Right ventricle myocardium superior (tissue), 1 donor: ENCODE results near the gene RHBDL1. TPM values are rescaled to one million over a fixed set of nuclear protein-coding genes. Genes with fewer than 3 reads are reported as not detected.

Experiments used
- ATAC-seq: fragments of 200-7000 bp; cut with Tn5 transposase; one replicate; pipeline ENCODE4 v1.9.1; 2020; ENCODE audit warnings: mild to moderate bottlenecking; ENCODE audit not compliant: poor library complexity
- DNase-seq: peaks from one replicate; pipeline ENCODE4 v3.0.0-alpha.2; 2020
- intact Hi-C: fragments of 100-400 bp; cut with DNase I; formaldehyde crosslinking; loops from one replicate; pipeline ENCODE4 v1.11.2; 2022
- long read RNA-seq: library from polyadenylated mRNA; unstranded; transcript quantifications from one replicate; pipeline ENCODE4 v2.0.0, GENCODE V29; 2021
- total RNA-seq: library from RNA; stranded (reverse); fragmentation: NEBNext Ultra II Directional; extraction: Animal tissue kit (Norgen Biotek cat#: 25700); gene quantifications from one replicate; pipeline ENCODE4 v1.2.1, GENCODE V29; 2021
- donor health status: DM: no; HTN: yes; CAD: no; lungs with severe emphysema.

The RHBDL1 gene
- total RNA-seq, result 2.0 TPM
- long read RNA-seq, partial matches to known transcripts, result 4 of 12 reads
- long read RNA-seq, other reads (novel, unspliced or antisense), result 5 of 12 reads

DNA sequence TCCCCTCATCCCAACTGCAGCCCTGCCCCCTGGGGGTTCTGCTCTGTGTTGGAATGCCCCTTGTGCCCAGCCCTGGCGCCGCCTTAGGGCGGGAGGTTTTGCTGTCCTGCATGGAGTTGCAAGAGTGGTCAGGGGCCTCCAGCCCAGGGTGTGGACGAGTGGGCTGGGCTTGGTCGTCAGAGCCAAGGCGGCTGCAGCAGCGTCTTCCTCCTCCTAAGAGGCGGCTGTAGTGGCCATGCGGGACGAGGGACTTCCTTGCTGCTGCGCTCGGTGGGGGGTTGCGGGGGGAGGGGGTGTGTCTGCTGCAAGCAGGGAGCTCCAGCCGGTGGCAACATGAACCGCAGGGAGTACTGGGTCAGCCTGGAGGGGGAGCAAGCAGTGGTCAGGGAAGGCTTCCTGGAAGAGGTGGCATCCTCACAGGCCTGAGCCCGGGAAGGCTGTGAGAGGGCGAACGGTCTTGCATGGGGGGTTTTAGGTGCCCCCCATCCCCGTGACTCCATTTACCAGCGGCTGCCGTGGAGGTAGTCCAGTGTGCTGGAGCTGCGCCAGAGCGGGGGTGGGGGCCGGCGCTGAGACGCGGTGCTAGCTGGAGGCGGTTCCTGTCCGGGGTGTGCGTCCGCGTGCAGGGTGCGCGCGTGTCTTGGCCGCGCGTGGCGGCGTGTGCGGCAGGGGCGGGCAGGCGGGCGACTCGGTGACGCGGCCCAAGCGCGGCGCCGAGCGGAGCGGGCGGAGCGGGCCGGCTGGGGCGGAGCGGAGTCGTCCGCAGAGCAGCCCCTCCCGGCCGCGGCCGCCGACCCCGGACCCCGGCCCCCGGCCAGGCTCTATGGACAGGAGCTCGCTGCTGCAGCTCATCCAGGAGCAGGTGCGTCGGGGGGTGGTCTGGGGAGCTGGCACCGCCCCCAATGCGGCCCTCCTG is at the start of gene RHBDL1:
RHBDL1 (plus strand) TSS at position 704 of the 916 bp plus-strand sequence; CDS start at position 824, 120 bp downstream.
- intact Hi-C loops, result no loop called here
- DNase-seq (no peak), ATAC-seq (no peak)

DNA sequence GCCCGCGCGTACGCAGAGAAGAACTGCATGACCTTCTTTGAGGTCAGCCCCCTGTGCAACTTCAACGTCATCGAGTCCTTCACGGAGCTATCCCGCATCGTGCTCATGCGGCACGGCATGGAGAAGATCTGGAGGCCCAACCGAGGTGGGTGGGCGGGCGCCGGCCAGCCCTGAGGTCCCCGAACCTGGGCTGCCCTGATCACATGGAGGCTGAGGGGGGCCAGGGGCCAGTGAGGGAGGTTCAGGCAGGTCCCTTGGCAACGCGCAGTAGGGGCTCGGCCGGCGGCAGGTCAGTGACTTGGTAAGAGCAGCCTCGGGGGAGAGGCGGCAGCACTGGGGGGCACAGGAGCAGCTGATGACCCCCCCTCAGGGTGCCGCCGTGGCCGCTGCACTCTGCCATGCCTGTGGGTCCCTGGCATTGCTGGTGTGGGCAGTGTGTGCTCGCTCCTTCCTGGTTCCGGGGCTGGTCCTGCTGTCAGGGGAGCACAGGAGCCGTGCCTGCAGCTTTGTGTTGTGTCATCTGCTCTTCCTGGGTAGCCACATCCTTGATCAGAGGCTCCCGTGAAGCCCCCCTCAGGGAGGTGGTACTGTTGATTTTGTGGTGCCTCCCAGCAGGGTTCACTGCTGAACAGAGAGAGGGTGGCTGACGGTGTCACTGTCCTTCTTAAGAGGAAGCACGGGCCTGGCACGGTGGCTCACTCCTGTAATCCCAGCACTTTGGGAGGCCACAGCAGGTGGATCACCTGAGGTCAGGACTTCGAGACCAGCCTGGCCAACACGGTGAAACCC is 49.3 kb upstream of the RHBDL1 start:
- DNase-seq, result peak; percentile 40
- intact Hi-C loops, result no loop called here

DNA sequence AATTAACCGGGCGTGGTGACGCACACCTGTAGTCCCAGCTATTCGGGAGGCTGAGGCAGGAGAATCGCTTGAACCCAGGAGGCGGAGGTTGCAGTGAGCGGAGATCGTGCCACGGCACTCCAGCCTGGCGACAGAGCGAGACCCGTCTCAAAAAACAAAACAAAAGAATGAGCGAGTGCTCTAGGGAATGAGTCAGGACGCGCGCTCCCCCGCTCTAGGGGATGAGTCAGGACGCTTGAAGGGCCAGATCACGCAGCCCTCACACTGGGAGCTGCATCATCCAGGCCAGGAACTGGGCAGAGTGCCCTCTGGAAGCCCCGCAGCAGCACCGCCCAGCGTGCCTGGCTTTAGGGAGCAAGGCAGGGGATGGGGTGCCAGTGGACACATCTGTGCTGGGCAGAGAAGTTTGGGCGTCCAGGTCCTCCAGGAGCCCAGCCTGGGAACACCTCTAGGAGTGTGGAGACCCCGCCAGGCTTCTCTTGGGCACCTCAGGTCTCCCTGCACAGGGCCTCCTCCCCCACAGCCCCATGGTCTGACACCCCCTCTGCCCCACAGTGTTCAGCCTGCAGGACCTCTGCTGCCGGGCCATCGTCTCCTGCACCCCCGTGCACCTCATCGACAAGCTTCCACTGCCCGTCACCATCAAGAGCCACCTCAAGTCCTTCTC is 48.6 kb upstream of the RHBDL1 start:
- no peak for ATAC-seq
- intact Hi-C loops, result no loop called here
- no peak for DNase-seq

More for the DNA sequence above, 49.3 kb upstream of the RHBDL1 start:
- no peak for ATAC-seq

DNA sequence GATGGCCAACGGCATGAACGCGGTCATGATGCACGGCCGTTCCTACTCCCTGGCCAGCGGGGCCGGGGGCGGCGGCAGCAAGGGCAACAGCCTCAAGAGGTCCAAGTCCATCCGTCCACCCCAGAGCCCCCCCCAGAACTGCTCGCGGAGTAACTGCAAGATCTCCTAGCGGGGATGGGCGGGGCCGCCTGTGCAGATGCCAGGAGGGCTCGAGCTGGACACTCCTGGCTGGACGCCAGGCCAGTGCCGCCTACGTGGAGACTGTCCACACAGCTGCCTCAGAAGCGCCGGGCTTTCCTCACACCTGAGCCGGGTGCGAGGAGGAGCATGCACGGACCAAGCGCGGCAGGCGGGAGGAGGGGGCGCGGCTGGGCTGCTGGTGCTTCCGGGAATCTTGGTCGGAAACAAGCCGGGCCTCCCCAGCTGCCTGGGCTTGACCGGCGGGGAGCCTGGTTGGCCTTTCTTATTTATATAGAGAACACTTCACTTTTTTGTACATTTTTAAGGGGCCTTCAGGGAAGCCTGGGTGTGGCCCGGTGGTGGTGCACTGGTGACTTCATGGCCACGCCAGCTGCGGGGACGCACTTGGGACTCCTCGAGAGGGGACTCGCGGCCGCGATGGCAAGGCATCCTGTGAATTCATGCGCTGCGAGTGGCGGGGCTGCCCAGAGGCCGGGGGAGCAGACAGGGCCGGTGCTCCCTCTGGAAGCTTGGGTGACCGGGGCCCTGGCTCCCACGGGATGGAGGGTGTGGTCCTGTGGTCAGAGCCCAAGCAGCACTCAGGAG is 47.8 kb upstream of the RHBDL1 start:
- ATAC-seq, result no peak
- intact Hi-C loops, result no loop called here
- peak; percentile 62 for DNase-seq

DNA sequence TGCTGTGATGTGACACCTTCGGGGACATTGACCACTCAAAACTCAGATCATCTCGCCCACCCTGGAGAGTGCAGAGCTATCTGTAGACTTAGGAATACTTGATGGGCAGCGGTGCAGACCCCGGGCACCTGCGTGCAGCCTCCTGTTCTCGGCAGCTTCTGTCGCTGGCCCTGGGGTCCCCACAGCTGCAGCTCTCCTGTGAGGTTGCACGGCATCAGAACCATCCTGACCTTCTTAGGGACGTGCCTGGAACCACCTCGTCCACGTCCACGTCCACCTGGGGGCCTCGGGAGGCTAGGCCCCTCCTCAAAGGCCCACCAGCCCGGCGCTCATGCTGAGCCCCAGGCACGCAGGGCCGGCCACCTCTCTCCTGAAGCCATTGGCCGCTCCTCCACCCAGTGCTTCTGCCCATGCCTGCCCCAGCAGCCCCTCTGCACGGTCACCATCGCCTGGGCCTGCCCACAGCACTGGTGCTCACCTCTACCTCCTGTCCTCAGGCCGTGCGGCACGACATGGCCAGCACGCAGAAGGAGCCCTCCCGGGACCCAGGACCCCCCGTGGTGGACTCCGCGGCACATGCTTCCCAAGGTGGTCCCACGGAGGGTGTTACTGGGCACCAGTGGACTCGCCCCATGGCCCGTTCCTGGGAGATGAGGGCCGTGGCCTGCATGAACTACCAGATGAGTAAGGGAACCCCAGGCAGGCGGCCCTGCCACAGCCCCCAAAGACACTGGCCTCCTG is 47.0 kb upstream of the RHBDL1 start:
- intact Hi-C loops, result no loop called here
- ATAC-seq, result no peak
- no peak for DNase-seq

DNA sequence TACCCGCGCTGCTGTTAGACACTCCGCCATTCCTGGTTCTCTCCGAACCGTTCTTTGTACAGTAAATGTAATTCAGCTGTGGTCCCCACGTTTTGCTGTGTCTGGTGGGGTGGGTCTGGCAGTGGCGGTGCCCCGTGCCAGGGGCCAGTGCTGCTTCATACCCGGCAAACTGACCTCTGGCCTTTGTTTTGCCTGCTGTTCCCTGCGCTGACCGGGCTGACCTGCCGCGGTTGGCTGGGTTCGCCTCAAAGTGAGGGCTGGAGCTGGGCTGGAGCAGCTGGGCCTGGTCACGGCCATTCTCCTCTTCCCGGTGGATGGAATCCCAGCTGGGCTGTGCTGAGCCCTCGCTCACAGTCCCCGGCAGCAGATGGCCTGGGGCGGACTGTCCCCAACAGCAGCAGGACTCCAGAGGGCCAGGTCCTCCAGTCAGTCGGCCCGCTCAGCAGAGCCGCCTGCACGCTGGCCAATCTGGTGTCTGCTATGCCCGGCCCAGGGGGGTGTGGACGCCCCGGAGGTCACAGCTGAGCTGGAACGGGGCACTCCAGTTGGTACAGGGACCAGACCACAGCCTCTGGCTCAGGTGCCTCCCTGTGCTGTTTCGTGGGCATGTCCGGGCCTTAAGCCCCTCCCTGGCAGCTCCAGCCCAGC is 46.2 kb upstream of the RHBDL1 start:
- DNase-seq (peak; percentile 41), ATAC-seq (no peak)
- intact Hi-C loops, result no loop called here

DNA sequence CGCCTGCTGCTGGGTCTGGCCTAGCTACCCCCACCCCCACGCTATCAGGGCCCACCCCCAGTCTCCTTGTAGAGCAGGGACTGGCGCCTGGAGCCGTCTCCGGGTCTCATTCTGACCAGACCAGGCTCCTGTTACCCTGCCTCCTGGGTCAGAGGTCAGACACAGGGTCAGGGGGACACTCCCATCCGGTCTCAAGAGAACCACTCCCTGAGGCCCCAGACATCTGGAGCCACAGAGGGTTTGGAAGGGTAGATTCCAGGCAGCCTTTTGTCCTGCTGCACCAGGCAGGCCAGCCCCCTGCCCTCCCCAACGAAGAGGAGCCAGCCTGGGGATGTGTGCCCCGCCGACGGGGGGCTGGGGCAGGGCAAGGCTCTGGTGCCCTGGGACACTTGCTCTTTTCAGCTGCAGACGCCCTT is 45.6 kb upstream of the RHBDL1 start:
- peak; percentile 44 for DNase-seq
- no peak for ATAC-seq
- intact Hi-C loops, result no loop called here

DNA sequence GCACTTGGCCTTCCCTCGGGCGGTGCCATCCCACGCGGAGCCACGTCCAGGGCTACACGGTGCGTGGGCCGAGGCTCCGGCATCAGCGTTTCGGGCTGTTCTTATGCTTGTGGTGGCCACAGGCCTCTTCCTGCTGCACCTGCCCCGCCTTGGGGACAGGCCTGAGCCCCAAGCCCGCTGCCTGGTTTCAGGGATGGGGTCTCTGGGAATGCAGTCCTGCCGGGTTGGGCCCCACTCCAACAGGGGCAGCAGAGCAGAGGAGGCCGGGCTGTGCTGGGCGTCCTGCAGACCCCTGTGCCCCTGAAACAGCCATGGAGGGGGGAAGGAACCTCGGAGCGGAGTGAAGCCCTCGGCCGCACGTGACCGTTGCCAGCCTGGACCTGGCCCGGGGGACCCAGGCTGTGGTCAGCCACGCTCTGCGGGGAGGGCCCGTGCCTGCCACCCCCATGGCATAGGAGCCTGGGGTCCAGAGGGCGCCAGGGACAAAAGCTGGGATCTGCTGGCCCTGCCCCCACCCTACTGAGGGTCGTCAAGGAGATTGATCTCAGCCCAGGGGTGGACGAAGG is 45.1 kb upstream of the RHBDL1 start:
- DNase-seq (peak; percentile 42), ATAC-seq (no peak)
- intact Hi-C loops, result no loop called here

DNA sequence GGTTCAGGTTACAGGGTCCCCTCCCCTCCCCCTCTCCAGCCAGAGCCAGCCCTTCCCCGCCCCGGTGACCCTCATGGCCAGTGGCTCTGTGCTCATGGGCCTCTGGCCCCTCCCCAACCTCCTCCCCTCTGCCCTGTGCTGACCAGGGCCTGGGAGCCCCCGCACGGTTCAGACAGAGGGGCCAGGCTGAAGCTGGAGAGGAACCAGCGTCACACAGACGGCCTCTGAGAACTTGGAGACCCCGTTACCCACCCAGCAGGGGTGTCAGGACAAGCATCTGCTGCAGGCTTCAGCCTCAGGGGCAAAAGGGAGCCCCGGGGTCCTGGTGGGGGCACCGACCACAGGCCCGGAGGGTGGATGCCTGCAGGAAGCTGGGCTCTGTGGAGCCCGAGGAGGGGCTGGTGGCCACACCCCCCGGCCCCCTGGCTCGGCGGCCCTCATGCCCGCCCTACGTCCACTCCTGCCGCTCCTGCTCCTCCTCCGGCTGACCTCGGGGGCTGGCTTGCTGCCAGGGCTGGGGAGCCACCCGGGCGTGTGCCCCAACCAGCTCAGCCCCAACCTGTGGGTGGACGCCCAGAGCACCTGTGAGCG is 44.6 kb upstream of the RHBDL1 start, which contains the start of gene WFIKKN1:
WFIKKN1 (plus strand) TSS at position 171 of the 591 bp plus-strand sequence; CDS start at position 440, 269 bp downstream.
- peak; percentile 46 for DNase-seq
- intact Hi-C loops, result no loop called here
- no peak for ATAC-seq

DNA sequence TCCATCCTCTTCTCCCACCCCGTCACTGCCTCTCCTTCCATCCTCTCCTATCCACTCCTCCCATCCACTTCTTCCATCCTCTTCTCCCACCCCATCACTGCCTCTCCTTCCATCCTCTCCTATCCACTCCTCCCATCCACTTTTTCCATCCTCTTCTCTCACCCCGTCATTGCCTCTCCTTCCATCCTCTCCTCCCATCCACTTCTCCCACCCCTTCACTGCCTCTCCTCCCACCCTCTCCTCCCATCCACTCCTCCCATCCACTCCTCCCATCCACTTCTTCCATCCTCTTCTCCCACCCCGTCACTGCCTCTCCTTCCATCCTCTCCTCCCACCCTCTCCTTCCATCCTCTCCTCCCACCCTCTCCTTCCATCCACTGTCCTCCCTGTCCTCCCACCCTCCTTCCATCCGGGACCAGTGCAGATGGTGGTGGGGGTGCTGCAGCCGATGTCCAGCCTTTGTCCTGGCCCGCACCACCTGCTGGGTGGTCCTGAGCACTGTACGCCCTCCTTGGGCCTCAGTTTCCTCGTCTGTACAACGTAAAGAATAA is 43.6 kb upstream of the RHBDL1 start:
- intact Hi-C loops, result no loop called here
- no peak for ATAC-seq
- no peak for DNase-seq

DNA sequence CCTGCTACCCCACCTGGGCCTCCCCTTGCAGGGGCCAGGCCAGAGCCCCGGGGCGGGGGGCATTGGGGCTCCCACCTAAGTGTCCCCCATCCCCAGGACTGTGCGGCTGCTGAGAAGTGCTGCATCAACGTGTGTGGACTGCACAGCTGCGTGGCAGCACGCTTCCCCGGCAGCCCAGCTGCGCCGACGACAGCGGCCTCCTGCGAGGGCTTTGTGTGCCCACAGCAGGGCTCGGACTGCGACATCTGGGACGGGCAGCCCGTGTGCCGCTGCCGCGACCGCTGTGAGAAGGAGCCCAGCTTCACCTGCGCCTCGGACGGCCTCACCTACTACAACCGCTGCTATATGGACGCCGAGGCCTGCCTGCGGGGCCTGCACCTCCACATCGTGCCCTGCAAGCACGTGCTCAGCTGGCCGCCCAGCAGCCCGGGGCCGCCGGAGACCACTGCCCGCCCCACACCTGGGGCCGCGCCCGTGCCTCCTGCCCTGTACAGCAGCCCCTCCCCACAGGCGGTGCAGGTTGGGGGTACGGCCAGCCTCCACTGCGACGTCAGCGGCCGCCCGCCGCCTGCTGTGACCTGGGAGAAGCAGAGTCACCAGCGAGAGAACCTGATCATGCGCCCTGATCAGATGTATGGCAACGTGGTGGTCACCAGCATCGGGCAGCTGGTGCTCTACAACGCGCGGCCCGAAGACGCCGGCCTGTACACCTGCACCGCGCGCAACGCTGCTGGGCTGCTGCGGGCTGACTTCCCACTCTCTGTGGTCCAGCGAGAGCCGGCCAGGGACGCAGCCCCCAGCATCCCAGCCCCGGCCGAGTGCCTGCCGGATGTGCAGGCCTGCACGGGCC is 42.8 kb upstream of the RHBDL1 start:
- intact Hi-C loops, result no loop called here
- DNase-seq (peak; percentile 40), ATAC-seq (no peak)

DNA sequence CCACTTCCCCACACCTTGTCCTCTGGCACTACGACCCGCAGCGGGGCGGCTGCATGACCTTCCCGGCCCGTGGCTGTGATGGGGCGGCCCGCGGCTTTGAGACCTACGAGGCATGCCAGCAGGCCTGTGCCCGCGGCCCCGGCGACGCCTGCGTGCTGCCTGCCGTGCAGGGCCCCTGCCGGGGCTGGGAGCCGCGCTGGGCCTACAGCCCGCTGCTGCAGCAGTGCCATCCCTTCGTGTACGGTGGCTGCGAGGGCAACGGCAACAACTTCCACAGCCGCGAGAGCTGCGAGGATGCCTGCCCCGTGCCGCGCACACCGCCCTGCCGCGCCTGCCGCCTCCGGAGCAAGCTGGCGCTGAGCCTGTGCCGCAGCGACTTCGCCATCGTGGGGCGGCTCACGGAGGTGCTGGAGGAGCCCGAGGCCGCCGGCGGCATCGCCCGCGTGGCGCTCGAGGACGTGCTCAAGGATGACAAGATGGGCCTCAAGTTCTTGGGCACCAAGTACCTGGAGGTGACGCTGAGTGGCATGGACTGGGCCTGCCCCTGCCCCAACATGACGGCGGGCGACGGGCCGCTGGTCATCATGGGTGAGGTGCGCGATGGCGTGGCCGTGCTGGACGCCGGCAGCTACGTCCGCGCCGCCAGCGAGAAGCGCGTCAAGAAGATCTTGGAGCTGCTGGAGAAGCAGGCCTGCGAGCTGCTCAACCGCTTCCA is 42.0 kb upstream of the RHBDL1 start:
- DNase-seq (peak; percentile 41), ATAC-seq (no peak)
- intact Hi-C loops, result no loop called here

DNA sequence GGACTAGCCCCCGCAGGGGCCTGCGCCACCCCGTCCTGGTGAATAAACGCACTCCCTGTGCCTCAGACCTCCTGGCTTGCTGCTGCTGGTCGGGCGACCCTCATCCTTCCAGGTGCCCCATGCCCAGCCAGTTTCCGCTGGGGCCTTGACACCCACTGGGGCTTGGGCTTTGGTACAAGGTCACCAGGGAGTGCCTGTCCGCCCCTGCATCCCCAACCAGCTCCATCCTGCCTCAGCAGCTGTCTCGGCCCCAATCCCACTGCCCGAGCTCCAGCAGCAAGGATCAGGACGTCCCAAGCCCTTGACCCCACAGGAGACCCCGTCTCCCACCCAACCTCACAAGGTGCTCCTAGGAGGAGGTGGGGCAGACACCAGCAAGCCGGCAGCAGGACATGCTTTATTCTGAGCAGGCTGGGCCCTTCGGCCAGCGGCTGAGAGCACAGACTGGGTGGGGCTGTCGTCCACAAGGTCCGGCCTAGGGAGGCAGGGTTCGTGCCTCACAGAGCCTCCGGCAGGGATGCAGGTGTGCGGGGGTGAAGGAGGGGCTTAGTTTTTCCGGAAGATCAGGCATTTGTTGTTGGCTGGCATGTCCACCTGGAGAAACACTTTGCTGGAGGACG is 41.3 kb upstream of the RHBDL1 start:
- intact Hi-C loops, result no loop called here
- DNase-seq, result peak; percentile 40
- ATAC-seq, result no peak

DNA sequence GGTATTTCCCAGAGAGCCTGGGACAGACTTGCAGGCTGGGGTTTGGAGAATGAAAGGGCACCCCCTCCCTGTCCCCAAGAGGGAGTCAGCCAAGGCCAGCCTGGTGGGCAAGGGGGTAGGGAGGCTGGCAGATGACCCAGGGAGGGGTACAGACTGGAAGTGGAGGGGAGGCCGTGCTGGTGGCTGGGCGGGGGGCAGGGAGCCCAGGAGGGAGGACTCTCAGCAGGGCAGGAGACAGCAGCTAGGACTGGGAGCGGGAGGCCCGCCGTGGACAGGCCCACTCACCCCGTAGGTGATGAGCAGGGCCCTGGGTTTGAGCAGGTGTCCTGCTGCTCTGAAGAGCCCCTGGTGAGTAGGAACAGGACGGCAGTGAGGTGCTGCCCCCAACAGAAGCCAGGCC is 40.5 kb upstream of the RHBDL1 start:
- ATAC-seq (no peak), DNase-seq (no peak)
- intact Hi-C loops, result loop anchor here (5.0 kb wide), 1 partner anchor 48 kb away; no protein-coding TSS in a partner anchor
